Heart left ventricle (tissue), 16 donors: ENCODE results near the gene LOC101059915.

Experiments
- ATAC-seq, 4 donors: fragments of 200-7000 bp; cut with Tn5 transposase; one replicate each; pipeline ENCODE4 v1.9.1; 2020 to 2022; ENCODE audit warnings: moderate library complexity in 4 of 4, mild to moderate bottlenecking in 3 of 4, moderate number of reproducible peaks in 1 of 4
- DNase-seq, 5 donors: peaks; one replicate each; pipeline ENCODE4 v3.0.0-alpha.2; 2020
- H3K27ac ChIP-seq, 12 donors: fragments of 200-600 bp; sonication (generic) in 4 of 12; one replicate each; pipeline versions ENCODE4 v1.5.0 to v1.8.0; 2016 to 2022; ENCODE audit warnings: mild to moderate bottlenecking in 2 of 12
- H3K27me3 ChIP-seq, 9 donors: fragments of 200-600 bp; sonication (generic) in 2 of 9; one replicate each; pipeline versions ENCODE4 v1.5.1 to v1.8.0; 2016 to 2022; ENCODE audit warnings: mild to moderate bottlenecking in 3 of 9
- H3K36me3 ChIP-seq, 9 donors: fragments of 200-600 bp; sonication (generic) in 2 of 9; one replicate each; pipeline versions ENCODE4 v1.5.0 to v1.8.0; 2018 to 2022; ENCODE audit warnings: mild to moderate bottlenecking in 2 of 9
- H3K4me1 ChIP-seq, 12 donors: fragments of 200-600 bp; sonication (generic) in 4 of 12; one replicate each; pipeline versions ENCODE4 v1.5.0 to v1.8.0; 2016 to 2022; ENCODE audit warnings: mild to moderate bottlenecking in 3 of 12
- H3K4me3 ChIP-seq, 12 donors: fragments of 200-600 bp; sonication (generic) in 4 of 12; one replicate each; pipeline versions ENCODE4 v1.5.0 to v1.8.0; 2017 to 2022; ENCODE audit warnings: mild to moderate bottlenecking in 9 of 12, moderate library complexity in 4 of 12
- H3K9me3 ChIP-seq, 12 donors: fragments of 200-600 bp; sonication (generic) in 4 of 12; one replicate each; pipeline versions ENCODE4 v1.5.0 to v1.8.0; 2016 to 2022; ENCODE audit warnings: mild to moderate bottlenecking in 1 of 12
- POLR2A ChIP-seq, 2 donors: fragments of 450-650 bp; IDR thresholded peaks; one replicate each; pipeline ENCODE4 v1.6.1; 2017; ENCODE audit warnings: antibody characterized with exemption in 2 of 2, mild to moderate bottlenecking in 2 of 2, moderate library complexity in 2 of 2
- WGBS, 4 donors: extraction: QIAGEN DNeasy Blood & Tissue Kit in 2 of 4; methylation state at CpG; one replicate each; pipeline versions ENCODE4 v1.1.5 to v1.1.7; 2013 to 2018; 5-methylcytosine and 5-hydroxymethylcytosine counted together
- intact Hi-C, 10 donors: fragments of 100-400 bp; cut with DNase I; formaldehyde crosslinking; loops; one replicate each; pipeline versions ENCODE4 v1.11.1 to v1.14.2; 2022
- TF ChIP-seq, protein P1 (sequence below), 12 donors: fragments of 200-600 bp; sonication (generic) in 4 of 12; IDR thresholded peaks; one replicate each; pipeline versions ENCODE4 v1.5.0 to v1.8.0; 2018 to 2022; ENCODE audit warnings: antibody characterized with exemption in 12 of 12, mild to moderate bottlenecking in 5 of 12
- donor health status: ischemic (EF 13 %, LVEDD 7.1; RV severe dilation, severe dysfunction).
- donor health status: healthy with polysubstance abuse.
- donor health status: DM: no; HTN: yes; CAD: no.
- donor health status: DM: no; HTN: no; CAD: no.
- donor health status: ischemic (EF 25% LVEDD 6.9; RV normal size, moderate dysfunction).
- donor health status: ischemic (EF 25% LVEDD 5.7; RV mildly dilated, moderate dysfunction).
- donor health status: healthy.
- donor health status: DM: yes; HTN: yes; CAD: no.
- donor health status: ischemic (EF 35%, LVEDD 5.7; RV mildly dilated, moderate dysfunction).
- donor health status: nonischemic (EF 11% LVEDD 7.7; RV severe dilation, severe dysfunction).
- donor health status: DM: yes; HTN: yes; CAD: no.
- donor health status: PGD.
- donor health status: ischemic (EF 29% LVEDD 5.4; RV normal size, mild dysfunction).
- donor health status: nonischemic (EF 23%, LVEDD 6.1; RV moderate dilation, normal function).

The LOC101059915 gene

DNA sequence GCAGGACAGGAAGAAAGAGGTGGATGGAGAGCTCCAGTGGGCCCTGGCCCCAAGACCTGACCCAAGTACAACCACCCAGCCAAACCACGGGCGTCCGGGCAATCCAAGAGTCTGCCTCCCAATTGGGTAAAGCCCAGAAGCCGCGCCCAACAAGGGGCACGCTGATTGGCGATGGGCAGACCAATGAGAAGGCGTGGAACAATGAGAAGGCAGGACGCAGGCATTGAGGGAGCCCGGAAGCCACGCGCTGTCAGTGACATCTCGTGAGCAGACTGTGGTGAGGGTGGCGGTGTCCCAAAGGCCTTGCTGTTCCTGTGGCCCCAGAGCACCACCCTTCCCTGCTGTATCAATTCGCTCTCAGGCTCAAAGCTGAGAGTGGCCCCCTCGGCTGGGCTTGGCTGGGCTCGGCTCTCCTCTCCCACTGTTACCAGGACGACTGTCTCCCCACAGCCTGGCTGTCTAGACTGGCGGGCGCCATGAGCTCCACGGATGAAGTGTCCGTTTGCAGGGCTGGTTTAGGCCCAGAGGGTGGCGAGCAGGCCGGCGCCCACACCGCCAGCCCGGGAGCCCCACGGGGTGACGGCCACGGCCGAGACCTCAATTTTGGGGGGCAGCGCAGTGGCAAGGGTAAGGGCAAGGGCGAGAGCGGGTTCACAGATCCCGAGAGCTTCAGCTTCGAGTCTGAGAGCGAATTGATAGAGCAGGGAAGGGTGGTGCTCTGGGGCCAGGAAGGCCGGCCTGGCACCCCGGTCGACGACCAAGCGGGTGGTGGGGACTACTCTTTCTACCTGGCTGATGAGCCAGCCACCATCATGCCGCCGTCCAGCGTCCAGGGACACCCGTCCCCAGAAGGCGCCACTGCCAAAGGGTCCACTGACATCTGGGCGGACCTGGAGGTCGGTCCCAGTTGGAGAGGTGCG lies at the start of gene LOC101059915:
Gene LOC101059915, plus strand, starts transcription at position 219 of the 920 bp plus-strand sequence.
- intact Hi-C loops, result no loop called here
- no peaks in the 10 kb centered on the region for H3K36me3 ChIP-seq
- H3K27me3 ChIP-seq, result no peaks in the 10 kb centered on the region
- no peak within 1 kb of the TSS for H3K27ac ChIP-seq
- no peak for DNase-seq
- 91 to 96% (median 94%) methylated on average over 37 to 50 of the region's 50 CpGs for WGBS, 4 donors
- no peak within 1 kb of the TSS for H3K4me3 ChIP-seq
- no peaks in the 10 kb centered on the region for H3K4me1 ChIP-seq
- TF ChIP-seq, protein P1, sequence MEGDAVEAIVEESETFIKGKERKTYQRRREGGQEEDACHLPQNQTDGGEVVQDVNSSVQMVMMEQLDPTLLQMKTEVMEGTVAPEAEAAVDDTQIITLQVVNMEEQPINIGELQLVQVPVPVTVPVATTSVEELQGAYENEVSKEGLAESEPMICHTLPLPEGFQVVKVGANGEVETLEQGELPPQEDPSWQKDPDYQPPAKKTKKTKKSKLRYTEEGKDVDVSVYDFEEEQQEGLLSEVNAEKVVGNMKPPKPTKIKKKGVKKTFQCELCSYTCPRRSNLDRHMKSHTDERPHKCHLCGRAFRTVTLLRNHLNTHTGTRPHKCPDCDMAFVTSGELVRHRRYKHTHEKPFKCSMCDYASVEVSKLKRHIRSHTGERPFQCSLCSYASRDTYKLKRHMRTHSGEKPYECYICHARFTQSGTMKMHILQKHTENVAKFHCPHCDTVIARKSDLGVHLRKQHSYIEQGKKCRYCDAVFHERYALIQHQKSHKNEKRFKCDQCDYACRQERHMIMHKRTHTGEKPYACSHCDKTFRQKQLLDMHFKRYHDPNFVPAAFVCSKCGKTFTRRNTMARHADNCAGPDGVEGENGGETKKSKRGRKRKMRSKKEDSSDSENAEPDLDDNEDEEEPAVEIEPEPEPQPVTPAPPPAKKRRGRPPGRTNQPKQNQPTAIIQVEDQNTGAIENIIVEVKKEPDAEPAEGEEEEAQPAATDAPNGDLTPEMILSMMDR (IDR thresholded peaks at IDR 0.05), result no peak
- TF ChIP-seq POLR2A (IDR thresholded peaks at IDR 0.05), result no peak
- H3K9me3 ChIP-seq, result no peaks in the 10 kb centered on the region
- ATAC-seq, result no peak

DNA sequence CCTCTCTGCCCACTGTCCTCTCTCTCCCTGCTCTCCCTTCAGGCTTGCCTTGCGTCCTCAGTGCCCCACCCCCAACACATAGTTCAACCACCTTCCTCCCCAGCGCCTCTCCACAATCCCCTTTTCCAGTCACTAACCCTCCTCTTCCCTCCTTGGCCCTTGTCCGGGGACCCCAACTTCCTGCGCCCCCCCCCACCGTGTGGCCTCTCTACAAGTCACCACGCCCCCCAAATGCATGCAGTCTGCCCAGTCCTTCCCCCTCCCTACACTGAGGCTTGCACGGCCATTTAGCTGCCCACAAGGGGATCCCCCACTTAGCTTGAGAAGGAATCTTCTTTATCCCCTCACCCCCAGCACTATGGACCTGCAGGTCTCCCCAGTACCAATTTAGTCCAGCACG lies 49.6 kb upstream of the LOC101059915 start:
- TF ChIP-seq, protein P1 (IDR thresholded peaks at IDR 0.05), result no peak
- TF ChIP-seq POLR2A (IDR thresholded peaks at IDR 0.05), result no peak
- peaks cover 0 to 11% (median 5%) of the 10 kb centered on the region in 12 donors for H3K4me1 ChIP-seq
- H3K36me3 ChIP-seq, result peaks cover 0 to 22% (median 14%) of the 10 kb centered on the region in 9 donors
- ATAC-seq, result no peak
- no peaks in the 10 kb centered on the region for H3K9me3 ChIP-seq
- peak overlapping the region in 2 of 12 donors; percentile 26 to 47 for H3K4me3 ChIP-seq
- H3K27ac ChIP-seq, result peak overlapping the region in 1 of 12 donors; percentile 52
- no peaks in the 10 kb centered on the region for H3K27me3 ChIP-seq
- DNase-seq, result no peak
- intact Hi-C loops, result loop anchor here in 1 of 10 donors (5.0 kb wide), 1 partner anchor 35 kb away; no protein-coding TSS in a partner anchor
- WGBS, 4 donors, result 77 to 82% (median 79%) methylated on average over 8 of the region's 8 CpGs

DNA sequence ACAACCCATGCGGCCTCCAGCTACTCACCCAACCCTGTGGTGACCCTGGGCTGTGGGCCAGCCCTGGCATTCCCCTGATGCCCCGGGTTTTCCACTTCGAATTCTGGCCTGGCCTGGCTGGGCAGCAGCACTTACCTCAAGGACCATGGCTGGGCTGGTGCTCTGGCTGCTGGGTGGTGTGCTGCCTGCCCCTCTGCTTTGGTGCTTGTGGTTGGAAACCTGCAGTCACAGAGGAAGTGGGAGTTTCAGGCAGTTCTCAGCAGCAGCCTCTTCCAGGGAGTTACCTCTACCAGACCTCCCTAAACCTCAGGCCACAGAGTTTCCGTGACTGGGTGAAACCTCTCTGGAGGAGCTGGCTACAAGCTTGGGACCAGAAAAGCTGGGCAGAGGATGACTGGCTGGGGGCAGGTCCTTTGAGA lies 49.0 kb upstream of the LOC101059915 start, which contains the start of gene CXCR3:
Gene CXCR3, minus strand, starts transcription at position 209 of the 419 bp plus-strand sequence. Its CDS starts 62 bp downstream, at position 147.
- intact Hi-C loops, result loop anchor here in 1 of 10 donors (5.0 kb wide), 1 partner anchor 34 kb away; no protein-coding TSS in a partner anchor
- ATAC-seq, result peak; percentile 11 to 44 (median 24)
- H3K4me3 ChIP-seq, result peak within 1 kb of the TSS in 2 of 12 donors; percentile 26 to 47

More for the DNA sequence above, 49.0 kb upstream of the LOC101059915 start, which contains the start of gene CXCR3:
- Histone ChIP-seq H3K36me3 (peaks cover 0 to 16% (median 9%) of the 10 kb centered on the region in 9 donors), H3K9me3 (no peaks in the 10 kb centered on the region), H3K27me3 (no peaks in the 10 kb centered on the region), H3K4me1 (peaks cover 0 to 17% (median 10%) of the 10 kb centered on the region in 12 donors), H3K27ac (peak within 1 kb of the TSS in 1 of 12 donors; percentile 55)
- peak in 4 of 5 donors; percentile 24 to 60 (median 32) for DNase-seq
- no peak for TF ChIP-seq POLR2A (IDR thresholded peaks at IDR 0.05)
- TF ChIP-seq, protein P1 (IDR thresholded peaks at IDR 0.05), result no peak
- WGBS, 4 donors, result 40 to 64% (median 51%) methylated on average over 4 of the region's 4 CpGs
